Stimulated activated CD8-positive, alpha-beta memory T cell treated with anti-CD3 and anti-CD28 coated beads, Interleukin-15, amount 100 ng/mL, for 24 hours (primary cell): ENCODE results near the gene CEP295NL.
"Not testable (repeated sequence)": the region's sequence is repeated elsewhere in the genome, so short reads cannot be mapped to it uniquely, and the experiment has no call there.

Source experiments
- DNase-seq: peaks from one replicate; pipeline ENCODE4 v3.0.0-alpha.2; 2020; ENCODE audit warnings: low read depth

The CEP295NL gene

DNA sequence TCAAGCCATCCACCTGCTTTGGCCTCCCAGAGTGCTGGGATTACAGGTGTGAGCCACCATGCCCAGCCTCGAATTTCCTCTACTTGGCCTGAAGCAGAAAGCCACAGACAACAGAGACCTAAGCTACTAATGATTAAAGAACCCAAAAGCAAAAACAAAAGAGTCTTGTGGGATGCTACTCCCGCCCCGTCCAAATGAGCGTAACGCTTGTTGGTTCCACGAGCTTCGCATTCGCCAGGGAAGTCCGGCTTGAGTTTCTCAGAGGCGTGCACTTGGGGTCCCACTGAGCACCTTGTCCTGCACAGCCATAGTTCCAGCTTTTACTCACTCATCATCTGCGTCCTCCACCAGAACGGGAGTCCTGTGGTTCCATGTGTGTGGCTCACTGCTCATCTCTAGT, 16.0 kb downstream of the CEP295NL start:
- DNase-seq, result no peak

DNA sequence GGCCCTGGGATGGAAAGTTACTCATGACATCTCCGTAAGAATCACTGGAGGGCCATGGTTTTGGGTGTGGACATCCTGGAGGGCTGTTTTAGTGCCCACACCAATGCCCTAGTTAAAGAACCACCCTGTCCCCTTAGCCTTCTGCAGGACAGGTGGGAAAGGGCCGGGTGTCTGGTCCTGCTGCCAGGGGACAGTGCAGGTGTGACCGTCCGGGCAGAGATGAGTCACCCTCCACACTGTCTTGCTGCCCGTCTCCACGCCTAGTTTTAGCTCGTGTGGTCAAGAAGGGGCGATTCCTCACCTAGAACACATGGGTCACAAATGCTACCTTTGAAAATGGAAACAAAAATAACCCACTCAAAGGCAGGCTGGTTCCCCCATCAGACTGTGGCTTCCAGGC, 17.0 kb downstream of the CEP295NL start:
- no peak for DNase-seq

GRCh38 chr17:78884876-78885667, 17.9 kb downstream of the CEP295NL start:
- DNase-seq, result no peak

DNA sequence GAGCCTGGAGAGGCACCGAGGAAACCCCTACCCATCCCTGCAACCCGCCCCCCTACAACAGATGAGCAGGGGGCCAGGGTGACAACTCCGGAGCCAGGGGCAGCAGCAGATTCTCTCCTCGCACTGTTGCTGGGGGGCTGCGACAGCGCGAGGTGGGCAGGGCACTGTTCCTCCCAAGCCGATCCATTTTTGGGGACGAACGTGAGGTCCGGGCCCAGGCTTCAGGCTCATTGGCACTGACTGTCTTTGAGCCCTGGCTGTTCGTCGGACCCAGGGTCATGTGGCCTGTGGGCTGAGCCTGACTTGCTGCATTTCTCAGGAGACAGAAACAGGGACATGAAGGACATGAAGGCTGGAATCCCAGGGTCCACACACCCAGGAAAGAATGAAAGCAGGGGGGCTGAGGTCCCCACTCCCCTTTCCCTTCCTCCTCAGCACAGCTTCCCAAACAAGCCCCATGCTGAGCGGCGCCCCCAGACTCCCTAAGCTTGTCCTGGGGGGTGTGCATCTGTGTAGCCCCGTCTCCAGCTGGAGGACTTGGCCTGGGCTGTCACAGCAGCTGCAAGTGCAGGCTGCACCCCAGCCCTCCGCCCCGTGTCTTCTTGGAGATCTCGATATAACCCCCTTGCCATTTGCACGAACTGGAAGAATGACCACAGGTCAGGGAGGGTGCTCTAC, 18.7 kb downstream of the CEP295NL start:
- DNase-seq, result no peak

DNA sequence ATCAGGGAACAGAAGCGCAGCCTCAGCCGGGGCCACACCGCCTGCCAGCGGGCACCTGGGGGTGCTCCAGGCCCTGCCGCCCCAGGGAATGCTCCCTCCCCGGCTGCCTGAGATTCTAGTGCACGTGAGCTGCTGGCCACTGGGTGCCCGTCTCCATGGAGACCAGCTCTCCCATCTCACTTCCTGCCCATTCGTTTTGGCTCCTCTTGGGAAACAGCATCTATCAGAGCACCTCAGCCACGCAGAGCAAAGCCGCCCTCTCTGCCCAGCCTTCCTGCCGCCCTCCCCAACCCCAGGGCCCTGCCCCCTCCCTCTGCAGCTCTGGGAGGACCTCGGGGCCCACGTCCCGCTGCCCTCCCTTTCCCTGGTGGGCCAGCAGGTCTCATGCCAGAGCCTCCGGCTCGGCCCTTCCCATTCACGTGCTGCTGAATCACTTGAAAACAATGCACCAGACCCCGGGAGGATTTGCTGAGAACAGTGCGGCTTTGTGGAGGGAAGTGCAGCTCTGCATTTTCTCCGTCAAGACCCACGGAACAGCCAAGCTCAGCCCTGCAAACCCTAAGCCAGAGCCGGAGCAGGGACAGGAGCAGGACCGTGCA, 19.4 kb downstream of the CEP295NL start:
- no peak for DNase-seq

GRCh38 chr17:78883089-78883532, 19.9 kb downstream of the CEP295NL start:
- no peak for DNase-seq

GRCh38 chr17:78882540-78883088, 20.4 kb downstream of the CEP295NL start:
- DNase-seq, result no peak

DNA sequence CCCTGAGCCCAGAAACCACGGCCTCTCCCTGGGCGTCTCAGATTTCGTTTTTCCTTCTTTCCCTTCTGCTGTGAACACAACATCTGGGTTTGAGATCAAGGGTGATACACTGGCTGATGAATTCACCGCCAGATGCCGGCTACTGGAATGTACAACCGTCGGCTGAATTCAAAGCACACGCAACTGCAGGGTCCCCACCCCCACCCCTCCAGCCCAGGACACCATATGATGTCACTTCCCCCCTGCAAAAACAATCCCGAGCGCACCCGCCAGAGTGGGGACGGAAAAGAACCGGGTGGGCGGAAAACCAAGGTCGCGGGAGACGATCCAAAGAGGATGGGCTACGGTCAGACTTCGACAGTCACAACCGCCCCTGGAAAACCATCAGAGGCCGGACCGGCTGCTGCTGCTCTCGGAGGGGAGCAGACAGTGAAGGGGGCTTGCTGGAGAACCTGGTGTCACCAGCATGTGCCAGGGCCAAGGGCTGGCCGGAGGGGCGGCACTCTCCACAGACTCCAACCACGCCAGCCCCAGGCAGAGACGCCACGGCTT, 23.3 kb downstream of the CEP295NL start:
- no peak for DNase-seq

DNA sequence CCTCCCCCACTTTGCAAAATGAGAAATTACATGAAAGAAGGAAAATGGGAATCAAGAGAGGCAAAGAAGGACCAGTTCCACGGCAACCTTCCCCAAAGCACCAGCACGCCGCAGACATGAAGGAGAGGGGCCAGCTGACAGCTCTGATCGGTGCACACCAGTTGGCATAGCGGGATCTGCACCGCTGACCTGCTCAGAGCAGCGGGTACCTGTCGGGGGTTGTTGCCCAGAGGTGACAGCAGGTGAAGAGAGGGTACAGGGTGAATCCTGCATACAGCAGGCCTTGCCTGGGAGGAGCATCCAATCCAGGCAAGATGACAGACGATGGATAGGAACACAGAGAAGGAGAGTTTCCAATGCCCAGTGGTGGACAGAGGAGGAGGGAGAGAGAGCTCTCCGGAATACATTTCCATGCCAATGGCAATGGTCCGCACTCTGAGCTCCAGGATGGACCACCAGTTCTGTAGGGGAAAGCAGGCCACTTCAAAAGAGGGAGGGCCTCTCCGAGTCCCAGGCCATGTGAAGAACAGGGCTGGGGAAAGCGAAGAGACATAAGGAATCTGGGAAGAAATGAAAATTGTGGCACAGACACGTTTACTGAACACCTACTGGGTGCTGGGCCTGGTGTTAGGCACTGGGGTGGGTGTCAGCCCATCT, 24.0 kb downstream of the CEP295NL start:
- no peak for DNase-seq

DNA sequence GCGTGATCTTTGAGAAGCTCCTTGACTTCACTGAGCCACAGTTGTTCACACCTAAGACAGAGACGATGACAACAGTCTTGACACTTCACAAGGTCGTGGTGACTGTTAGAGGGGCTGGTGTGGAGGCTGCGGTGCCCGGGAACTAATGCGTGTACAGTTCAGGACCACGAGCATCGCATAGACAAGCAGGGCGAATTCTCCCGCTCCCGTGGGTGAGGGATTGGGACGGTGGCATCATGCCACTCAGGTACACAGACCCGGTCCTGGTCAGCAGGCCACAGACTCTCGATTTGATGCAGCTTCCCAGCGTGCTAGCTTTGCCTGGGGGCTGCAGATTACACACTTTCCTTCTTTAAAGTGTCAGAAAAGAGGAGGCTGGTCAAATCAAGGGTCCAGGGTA, 24.7 kb downstream of the CEP295NL start:
- DNase-seq, result no peak

GRCh38 chr17:78876954-78877517, 26.0 kb downstream of the CEP295NL start:
- not testable (repeated sequence) for DNase-seq

- DNase-seq, result no peak
Observed at GRCh38 chr17:78876094-78876597, 26.9 kb downstream of the CEP295NL start.

DNA sequence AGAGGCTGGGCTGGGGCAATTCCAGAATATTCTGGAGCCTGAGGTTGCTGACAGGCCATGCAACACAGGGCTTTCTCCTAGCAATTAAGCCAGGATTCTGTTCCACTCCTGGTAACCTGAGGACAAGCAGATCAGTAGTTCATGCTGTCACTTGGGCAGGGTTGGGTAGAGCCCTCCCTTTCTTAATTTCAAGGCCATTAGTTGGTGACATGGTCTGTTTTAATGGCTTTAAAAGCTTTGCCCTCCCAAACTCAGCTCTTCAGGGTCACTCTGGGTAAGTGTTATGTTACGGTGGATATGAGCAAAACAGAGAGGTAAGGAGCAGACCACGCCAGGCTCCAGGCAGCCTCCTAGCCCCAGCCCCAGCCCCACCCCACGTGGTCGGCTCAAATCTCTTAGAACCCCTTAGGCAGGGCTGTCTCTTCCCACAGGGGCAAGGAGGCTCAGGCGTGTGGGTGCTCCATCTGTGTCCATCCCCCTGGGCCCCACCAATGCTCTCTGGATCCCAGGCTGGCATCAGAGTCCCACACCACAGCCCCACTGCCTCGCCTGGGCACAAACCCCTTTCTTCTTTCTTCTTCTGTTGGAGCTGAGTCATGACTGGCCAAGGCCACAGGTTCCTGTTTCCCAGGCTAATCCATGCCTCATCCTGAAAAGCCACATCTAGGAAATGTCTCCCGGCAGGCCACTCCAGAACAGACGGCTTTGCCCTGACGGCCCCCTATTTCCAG, 27.5 kb downstream of the CEP295NL start:
- no peak for DNase-seq

DNA sequence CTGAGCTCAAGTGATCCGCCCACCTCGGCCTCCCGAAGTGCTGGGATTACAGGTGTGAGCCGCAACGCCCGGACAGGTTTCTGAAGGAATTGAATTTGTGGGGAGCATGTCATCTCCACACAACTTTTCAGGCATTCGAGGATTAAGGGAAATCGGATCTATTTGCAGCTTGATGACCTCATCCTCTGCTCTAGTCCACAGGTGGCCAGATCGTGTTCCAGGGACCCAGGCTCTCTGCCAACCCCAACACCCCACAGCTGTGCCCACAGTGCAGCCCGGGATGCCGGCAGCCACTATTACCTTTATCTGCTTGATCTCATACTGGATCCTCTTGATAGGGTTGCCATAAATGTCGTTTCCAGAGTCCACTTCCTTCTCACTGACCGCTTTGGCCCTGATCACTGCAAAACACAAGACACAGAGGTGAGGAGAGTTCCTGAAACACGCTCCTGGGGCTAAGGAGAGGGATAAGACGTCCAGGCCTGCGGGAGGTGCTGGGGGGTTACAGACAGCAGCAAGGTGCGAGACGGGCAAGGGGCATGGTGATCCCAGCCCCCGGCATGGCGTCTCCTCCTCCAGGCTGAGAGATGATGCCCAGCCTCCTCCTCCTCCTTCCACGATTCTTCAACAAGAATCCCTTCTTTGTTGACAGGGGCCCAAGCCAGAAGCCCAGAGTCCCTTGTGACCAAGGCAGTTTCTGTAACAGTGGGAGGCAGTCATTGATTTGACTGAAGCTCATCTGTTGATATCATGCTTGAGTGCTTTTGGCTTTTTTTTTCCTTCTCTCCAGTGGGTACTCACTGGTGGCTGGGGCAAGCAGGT, 29.3 kb downstream of the CEP295NL start:
- no peak for DNase-seq

DNA sequence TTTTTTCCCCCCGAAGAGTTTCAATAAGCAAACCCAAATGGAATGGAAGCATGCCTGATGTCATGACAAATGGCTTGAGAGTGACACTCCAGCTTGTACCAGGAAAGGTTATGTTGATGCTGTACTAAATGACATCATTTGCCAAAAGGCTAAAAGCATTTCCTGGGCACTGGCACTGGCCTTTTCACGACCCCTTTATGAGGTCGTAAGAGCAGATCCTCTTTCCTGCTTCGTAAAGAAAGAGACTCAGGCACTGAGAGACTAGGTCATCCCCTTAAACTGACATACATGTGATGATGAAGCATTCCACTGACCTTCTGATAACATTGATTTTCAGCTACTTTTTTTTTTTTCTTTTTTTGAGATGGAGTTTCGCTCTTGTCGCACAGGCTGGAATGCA, 30.5 kb downstream of the CEP295NL start:
- no peak for DNase-seq

- no peak for DNase-seq
Observed at GRCh38 chr17:78870621-78871020, 32.4 kb downstream of the CEP295NL start.

DNA sequence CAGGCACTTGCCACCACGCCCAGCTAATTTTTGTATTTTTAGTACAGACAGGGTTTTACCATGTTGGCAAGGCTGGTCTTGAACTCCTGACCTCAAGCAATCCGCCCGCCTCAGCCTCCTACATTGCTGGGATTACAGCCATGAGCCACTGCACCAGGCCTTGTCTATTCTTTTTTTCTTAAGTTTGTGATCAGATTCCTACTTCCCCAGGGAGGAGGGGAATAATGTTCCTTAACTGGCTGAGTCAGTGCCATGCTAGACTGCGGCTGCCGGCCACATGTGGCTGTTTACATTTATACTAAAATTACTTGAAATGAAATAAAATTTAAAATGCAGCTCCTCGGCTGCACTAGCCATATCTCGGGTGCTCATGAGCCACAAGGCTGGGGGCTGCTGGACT, 34.6 kb downstream of the CEP295NL start:
- no peak for DNase-seq

DNA sequence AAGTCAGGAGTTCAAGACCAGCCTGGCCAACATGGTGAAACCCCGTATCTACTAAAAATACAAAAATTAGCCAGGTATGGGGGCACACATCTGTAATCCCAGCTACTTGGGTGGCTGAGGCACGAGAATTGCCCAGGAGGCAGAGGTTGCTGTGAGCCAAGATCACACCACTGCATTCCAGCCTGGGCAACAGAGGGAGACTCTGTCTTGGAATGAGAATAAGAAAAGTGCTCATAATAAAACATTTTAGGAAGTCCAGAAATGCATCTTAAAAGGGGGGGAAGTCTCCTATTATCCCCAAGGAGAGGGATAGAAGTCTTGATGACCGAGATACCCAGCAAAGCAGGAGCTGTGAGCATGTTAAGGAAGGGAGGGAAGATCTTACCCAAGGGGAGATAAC, 36.0 kb downstream of the CEP295NL start:
- not testable (repeated sequence) for DNase-seq

- peak; percentile 47 for DNase-seq
Observed at GRCh38 chr17:78865682-78866390, 37.2 kb downstream of the CEP295NL start.
